T1000 (cell line): ENCODE results near the gene ARL10.
"Not testable (repeated sequence)": the region's sequence is repeated elsewhere in the genome, so short reads cannot be mapped to it uniquely, and the experiment has no call there.

ENCODE experiments used
- DNase-seq: peaks from one replicate; lab custom pipeline; 2025; ENCODE audit warnings: mixed read lengths; lab: John Stamatoyannopoulos, UW

Gene ARL10

DNA sequence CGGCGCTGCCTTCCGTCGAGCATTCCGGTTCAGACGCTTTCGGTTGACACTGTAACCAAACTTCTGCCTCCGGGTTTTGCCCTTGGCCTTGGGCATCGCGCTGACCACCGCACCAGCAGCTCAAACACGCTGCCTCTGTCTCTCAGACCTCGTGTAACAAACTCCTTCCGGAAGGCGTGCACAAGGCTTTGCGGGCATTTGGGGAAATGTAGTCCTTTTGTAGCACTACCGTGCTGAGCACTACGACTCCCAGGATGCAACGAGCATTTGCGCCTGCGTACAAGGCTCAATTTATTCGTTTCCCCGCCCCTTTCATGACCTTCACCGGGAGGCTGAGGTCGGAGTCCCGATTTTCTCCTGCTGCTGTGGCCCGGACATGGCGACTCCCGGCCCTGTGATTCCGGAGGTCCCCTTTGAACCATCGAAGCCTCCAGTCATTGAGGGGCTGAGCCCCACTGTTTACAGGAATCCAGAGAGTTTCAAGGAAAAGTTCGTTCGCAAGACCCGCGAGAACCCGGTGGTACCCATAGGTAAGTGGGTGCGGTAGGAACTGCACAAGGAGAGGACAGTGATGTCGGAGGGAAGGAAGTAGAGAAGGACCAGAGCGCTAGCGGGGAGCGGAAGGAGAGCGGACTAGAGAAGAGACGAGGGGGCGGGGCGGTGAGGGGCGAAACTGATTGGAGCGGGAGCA is 23.3 kb downstream of the ARL10 start, which contains the start of the genes HIGD2A and NOP16:
TSS of gene HIGD2A (plus strand) at position 308 of the 691 bp plus-strand sequence. CDS start at position 377, 69 bp downstream.
TSS of gene NOP16 (minus strand) at position 155 of the 691 bp plus-strand sequence. CDS start at position 96, 59 bp downstream.
- peak; percentile 90 for DNase-seq

GRCh38 chr5:176389135-176390123 is 24.1 kb downstream of the ARL10 start:
- peak; percentile 67 for DNase-seq

DNA sequence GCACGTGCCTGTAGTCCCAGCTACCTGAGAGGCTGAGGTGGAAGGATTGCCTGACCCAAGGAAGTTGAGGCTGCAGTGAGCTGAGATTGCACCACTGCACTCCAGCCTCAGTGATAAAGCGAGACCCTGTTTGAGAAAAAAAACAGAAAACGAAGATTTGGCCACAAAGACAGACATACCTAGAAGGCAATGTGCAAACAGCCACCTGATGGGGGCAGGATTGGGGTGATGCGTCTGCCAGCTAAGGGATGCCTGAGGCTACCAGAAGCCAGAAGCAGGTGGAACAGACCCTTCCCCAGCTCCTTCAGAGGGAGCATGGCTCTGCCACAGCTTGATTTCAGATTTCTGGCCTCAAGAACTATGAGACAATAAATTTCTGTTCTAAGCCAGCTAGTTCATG is 26.2 kb downstream of the ARL10 start:
- DNase-seq = no peak

GRCh38 chr5:176391999-176392398 is 26.7 kb downstream of the ARL10 start:
- no peak for DNase-seq

GRCh38 chr5:176392526-176392925 is 27.2 kb downstream of the ARL10 start:
- DNase-seq = no peak

DNA sequence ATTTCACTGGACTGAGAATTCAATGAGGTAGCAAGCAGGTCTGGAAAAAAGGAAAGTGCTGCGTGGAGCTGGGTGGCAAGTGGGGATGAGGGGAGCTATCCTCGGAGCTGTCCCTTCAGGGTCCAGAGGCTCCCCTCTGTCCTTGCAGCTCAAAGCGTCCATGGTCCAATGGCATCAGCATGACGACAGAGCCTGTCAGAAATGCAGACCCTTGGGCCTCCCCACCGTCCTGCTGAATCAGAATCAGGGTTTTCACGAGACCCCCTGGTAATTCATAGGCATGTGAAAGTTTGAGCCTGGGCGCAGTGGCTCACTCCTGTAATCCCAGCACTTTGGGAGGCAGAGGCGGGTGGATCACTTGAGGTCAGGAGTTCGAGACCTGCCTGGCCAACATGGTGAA is 28.8 kb downstream of the ARL10 start:
- no peak for DNase-seq

- DNase-seq = no peak
These were observed 29.8 kb downstream of the ARL10 start for GRCh38 chr5:176394881-176395675.

DNA sequence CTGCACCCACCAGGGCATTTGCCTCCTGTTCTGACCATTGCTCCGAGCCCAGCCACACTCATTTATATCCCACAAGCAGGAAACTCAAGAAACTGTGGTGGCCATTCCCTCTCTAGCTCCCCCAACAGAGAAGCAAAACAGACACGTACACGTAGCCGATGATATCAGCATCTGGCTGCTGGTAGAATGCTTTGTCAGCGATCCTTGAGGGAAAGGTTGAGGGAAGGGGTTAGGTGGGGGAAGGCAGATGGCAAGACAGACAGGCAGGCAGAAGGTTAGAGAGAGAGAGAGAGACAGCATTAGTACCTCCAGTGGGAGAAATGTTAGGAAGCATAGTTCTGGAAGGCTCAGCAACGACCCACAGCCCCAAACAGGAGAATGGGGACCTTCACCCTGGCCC is 31.0 kb downstream of the ARL10 start:
- no peak for DNase-seq

DNA sequence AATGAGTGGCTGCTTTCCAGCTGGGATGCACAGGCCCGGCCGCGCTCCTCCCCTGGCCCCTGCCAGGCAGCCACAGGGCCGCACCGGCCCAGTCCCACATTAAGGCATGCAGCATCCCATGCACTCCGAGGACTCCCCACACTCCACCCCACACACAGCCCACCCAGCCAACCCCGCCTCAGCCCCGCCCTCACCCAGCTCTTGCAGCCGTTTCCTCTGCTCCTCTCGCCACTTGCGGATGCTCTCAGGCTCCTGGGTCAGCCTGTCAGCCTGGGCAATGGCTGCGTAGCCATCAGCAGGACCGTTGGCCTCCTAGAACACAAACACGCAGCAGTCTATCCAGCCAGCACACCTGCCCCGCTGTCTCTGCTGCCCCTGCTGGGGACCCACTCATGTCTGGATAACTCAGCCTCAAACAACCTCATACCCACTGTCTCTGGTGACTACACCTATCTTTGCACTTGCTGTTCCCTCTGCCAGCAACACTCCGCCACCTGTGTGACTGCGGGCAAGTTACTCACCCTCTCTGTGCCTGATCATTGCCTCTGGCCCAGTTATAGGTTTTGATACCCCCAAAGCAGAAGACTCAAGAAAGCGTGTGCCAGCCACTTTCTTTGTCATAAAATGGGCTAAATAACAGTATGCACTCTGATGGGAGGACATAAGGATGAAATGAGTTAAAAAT is 32.6 kb downstream of the ARL10 start:
- no peak for DNase-seq

DNA sequence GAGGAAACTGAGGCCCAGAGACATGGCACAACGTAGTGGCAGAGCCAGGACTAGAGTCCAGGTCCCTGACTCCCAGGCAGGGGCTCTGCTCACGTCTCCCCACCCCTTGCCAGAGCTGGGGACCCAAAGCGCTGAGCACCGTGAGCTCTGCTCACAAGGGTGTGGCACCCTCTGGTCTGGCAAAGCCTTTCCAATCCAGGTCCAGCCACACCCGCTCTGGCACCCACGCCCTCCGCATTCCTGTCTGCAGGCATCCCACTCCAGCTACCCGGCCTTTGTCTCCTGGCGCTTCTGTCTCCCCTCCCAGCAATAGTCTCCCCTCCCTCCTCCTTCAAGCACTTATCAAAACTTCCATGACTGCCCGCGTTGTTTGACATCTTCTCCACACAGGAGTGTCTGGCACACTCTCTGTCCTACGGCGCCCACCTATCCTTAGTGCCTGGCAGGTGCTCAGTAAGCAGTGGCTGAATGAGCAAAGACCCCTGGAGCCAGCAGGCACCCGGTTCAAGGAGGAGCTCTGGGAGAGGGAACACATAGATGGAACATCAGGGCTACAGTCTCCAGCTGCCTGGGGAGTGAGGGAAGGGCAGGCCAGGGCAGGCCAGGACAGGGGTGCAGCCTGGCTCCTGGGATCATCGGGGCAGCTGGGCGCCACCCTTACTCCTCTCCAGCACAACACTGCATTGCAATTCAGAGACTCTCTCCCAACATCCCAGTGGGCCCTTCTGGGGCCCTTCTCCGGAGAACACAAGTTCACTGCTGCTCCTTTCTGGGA is 35.3 kb downstream of the ARL10 start:
- DNase-seq = no peak

DNA sequence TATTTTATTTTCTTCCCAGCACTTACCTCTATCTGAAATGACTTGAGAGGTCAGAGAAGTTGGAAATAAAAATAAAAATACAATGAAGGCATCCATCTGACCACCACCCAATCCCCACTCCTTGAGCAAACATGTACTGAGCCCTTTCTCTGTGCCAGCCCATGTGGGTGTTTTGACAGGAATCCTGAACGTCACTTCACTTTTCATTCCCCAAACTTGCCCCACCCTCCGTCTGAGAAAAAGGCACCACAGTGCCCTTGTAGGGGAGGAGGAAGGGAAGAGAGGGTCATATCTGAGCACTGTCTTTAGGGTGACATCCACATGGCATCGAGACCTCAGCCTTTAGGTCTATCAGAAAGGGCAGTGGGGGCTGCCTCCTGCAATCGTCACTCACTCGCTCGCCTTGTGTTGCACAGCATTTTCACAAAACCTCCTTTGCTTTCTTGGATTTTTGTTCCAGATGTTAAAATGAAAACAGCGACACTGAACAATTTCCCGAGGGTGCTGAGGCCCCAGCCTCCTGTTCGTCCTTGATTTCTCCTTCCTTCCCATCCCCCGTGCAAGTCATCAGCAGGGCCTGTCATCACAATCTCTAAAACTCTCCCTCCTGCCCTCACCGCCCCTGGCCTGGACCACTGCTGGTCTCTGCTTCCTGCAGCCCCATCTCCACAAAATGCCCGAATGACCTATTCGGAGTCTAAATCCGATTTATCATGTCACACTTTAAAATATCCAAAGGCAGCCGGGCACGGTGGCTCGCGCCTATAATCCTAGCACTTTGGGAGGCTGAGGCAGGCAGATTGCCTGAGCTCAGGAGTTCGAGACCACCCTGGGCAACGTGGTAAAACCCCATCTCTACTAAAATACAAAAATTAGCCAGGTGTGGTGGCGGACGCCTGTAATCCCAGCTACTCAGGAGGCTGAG is 36.3 kb downstream of the ARL10 start:
- no peak for DNase-seq

- DNase-seq = no peak
These were observed 40.6 kb downstream of the ARL10 start for GRCh38 chr5:176405656-176406435.

DNA sequence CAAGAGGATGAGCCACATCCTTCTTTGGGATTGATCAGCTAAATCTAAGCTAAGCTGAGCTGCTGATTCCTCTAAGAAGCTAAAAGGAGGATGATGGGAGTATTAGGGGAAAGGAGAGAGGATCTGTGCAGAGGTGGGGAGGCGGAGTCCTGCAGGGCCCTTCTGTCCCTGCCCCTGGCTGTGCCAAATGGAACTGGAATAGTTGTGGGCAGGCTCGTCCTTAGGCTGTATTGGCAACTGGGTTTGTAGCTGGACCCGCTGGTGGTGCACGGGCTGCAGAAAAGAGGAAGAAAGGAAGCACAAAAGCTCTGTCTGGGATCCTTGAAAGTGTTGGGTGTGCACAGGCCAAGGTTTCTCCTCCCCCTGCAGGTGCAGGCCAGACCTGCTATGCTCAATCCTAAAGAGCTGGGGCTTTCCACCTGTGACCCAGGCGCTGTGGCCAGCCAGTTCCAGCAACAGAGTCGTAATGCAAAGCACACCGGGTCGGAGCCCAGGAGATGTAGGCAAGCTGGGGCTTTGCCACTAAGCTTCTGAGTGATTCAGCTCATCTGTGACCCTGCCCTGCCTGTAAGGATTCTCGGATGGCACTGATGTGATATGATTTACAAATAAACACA is 41.3 kb downstream of the ARL10 start:
- no peak for DNase-seq

DNA sequence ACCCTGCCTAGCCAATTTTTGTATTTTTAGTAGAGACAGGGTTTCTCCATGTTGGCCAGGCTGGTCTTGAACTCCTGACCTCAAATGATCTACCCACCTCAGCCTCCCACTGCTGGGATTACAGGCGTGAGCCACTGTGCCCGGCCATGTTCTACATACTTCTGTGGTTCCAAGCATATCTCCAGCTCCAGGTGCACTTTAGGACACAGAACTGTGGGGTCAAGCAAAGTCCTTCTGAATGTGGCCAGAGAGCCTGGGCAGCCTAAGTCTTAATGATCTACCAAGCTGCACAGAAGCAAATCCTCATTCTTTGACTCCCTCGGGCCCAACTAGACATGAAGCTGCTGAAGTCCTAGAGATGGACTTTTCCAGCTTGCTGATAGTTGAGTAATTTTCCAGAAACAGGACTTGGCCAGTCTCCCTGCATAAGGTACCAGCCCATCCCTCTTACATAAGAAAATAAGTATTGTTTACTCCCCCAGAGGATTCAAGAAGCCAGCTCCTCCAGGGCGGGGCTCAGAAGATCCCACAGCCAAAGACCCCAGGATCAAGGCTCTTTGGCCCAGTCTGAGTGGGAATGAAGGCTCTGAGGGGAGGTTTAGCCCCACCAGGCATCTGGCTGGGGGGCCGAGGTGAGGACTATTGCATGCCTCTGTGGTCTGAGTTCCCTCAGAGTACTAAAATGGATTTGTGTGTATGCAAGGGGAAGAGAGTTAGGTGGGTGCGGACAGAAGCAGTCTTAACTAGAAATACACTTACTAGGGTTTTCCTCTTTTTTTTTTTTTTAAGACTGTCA is 42.4 kb downstream of the ARL10 start:
- no peak for DNase-seq

DNA sequence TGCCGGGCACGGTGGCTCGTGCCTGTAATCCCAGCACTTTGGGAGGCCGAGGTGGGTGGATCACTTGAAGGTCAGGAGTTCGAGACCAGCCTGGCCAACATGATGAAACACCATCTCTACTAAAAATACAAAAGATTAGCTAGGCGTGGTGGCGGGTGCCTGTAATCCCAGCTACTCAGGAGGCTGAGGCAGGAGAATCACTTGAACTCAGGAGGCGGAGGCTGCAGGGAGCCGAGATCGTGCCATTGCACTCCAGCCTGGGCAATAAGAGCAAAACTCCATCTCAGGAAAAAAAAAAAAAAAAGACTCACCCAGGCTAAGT is 42.9 kb downstream of the ARL10 start:
- DNase-seq = not testable (repeated sequence)

DNA sequence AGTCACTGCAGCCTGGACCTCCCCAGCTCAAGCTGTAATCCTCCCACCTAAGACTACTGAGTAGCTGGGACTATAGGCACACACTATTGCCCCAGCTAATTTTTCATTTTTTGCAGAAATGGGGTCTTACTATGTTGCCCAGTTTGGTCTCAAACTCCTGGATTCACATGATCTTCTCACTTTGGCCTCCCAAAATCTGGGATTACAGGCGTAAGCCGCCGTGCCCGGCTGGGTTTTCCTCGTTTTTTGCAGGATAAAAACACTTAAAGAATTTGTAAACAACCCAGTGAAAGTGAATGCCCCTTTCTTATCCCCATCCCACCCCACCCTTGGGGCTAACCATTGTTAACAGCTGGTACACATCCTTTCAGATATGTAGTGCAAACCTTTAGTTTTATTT is 43.3 kb downstream of the ARL10 start:
- DNase-seq = no peak

- DNase-seq = no peak
These were observed 44.5 kb downstream of the ARL10 start for GRCh38 chr5:176409765-176410164.
